OCI-LY3 (cell line): ENCODE results near the gene SNAI1.

Source experiments
- EZH2phosphoT487 ChIP-seq: fragments of 200-600 bp; shearing (Covaris generic); IDR thresholded peaks from 2 replicates; pipeline ENCODE4 v1.6.1; 2018; ENCODE audit warnings: antibody characterized with exemption, mixed run types, low read depth
- TF ChIP-seq, protein P1 (sequence below): fragments of 200-600, 300-600 bp; sonication (generic); IDR thresholded peaks from 2 replicates; pipeline ENCODE4 v1.5.1; 2014; ENCODE audit warnings: antibody characterized with exemption, low read length, low read depth

DNA sequence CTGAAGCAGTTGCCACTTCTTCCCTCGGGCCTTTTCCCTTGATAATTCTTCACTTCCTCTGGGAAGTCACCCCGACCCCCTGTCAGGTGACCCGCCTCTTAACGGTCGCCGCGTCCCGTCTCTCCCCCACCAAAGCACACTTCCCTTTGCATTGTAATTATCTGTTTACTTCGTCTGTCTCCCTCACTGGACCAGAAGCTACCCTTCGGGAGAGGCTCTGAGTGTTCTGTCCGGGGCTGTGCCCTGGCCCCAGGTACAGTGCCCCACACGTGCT is 771 bp upstream of the SNAI1 start:
- TF ChIP-seq, protein P1, sequence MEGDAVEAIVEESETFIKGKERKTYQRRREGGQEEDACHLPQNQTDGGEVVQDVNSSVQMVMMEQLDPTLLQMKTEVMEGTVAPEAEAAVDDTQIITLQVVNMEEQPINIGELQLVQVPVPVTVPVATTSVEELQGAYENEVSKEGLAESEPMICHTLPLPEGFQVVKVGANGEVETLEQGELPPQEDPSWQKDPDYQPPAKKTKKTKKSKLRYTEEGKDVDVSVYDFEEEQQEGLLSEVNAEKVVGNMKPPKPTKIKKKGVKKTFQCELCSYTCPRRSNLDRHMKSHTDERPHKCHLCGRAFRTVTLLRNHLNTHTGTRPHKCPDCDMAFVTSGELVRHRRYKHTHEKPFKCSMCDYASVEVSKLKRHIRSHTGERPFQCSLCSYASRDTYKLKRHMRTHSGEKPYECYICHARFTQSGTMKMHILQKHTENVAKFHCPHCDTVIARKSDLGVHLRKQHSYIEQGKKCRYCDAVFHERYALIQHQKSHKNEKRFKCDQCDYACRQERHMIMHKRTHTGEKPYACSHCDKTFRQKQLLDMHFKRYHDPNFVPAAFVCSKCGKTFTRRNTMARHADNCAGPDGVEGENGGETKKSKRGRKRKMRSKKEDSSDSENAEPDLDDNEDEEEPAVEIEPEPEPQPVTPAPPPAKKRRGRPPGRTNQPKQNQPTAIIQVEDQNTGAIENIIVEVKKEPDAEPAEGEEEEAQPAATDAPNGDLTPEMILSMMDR, result no peak
- no peak for TF ChIP-seq EZH2phosphoT487
